HG03135 (cell line): ENCODE results near the gene IFRD1.

Experiments
- ATAC-seq: cut with Tn5 transposase; IDR thresholded peaks from one replicate; pipeline ENCODE4 v1.9.1; 2021; ENCODE audit warnings: mild to moderate bottlenecking, moderate library complexity; ENCODE audit not compliant: unreplicated experiment

IFRD1 gene

GRCh38 chr7:112485766-112486165 lies 35.5 kb downstream of the IFRD1 start:
- no peak for ATAC-seq

- ATAC-seq: no peak
These were observed 37.4 kb downstream of the IFRD1 start for GRCh38 chr7:112487457-112488263.

- no peak for ATAC-seq
These were observed 37.9 kb downstream of the IFRD1 start for GRCh38 chr7:112488264-112488552.

- ATAC-seq: no peak
These were observed 41.9 kb downstream of the IFRD1 start for GRCh38 chr7:112492186-112492585.

- ATAC-seq: no peak
These were observed 44.4 kb downstream of the IFRD1 start for GRCh38 chr7:112494656-112495055.

GRCh38 chr7:112495156-112495788 lies 45.0 kb downstream of the IFRD1 start:
- ATAC-seq: no peak

GRCh38 chr7:112495810-112496462 lies 45.7 kb downstream of the IFRD1 start:
- ATAC-seq: no peak

GRCh38 chr7:112497481-112497880 lies 47.2 kb downstream of the IFRD1 start:
- no peak for ATAC-seq

- ATAC-seq: no peak
These were observed 50.4 kb downstream of the IFRD1 start for GRCh38 chr7:112500619-112501018.

GRCh38 chr7:112501801-112502503 lies 51.7 kb downstream of the IFRD1 start:
- ATAC-seq: no peak

- ATAC-seq: no peak
These were observed 52.4 kb downstream of the IFRD1 start for GRCh38 chr7:112502700-112503099.

GRCh38 chr7:112503361-112503972 lies 53.2 kb downstream of the IFRD1 start:
- ATAC-seq: no peak

- no peak for ATAC-seq
These were observed 53.9 kb downstream of the IFRD1 start for GRCh38 chr7:112504093-112504695.

GRCh38 chr7:112505495-112505894 lies 55.2 kb downstream of the IFRD1 start:
- ATAC-seq: no peak

GRCh38 chr7:112508404-112508803 lies 58.1 kb downstream of the IFRD1 start:
- no peak for ATAC-seq

- no peak for ATAC-seq
These were observed 59.1 kb downstream of the IFRD1 start for GRCh38 chr7:112509402-112509801.

GRCh38 chr7:112510001-112510742 lies 59.9 kb downstream of the IFRD1 start:
- no peak for ATAC-seq

- ATAC-seq: no peak
These were observed 60.5 kb downstream of the IFRD1 start for GRCh38 chr7:112510743-112511110.

GRCh38 chr7:112511451-112512202 lies 61.4 kb downstream of the IFRD1 start:
- no peak for ATAC-seq
